HG03575 (cell line): ENCODE data around the gene MAML3.

Experiments used
- ATAC-seq: cut with Tn5 transposase; IDR thresholded peaks from one replicate; pipeline ENCODE4 v1.9.1; 2021; ENCODE audit not compliant: unreplicated experiment, insufficient number of reproducible peaks, low FRiP score; ENCODE audit errors: extremely low read depth

MAML3 gene

DNA sequence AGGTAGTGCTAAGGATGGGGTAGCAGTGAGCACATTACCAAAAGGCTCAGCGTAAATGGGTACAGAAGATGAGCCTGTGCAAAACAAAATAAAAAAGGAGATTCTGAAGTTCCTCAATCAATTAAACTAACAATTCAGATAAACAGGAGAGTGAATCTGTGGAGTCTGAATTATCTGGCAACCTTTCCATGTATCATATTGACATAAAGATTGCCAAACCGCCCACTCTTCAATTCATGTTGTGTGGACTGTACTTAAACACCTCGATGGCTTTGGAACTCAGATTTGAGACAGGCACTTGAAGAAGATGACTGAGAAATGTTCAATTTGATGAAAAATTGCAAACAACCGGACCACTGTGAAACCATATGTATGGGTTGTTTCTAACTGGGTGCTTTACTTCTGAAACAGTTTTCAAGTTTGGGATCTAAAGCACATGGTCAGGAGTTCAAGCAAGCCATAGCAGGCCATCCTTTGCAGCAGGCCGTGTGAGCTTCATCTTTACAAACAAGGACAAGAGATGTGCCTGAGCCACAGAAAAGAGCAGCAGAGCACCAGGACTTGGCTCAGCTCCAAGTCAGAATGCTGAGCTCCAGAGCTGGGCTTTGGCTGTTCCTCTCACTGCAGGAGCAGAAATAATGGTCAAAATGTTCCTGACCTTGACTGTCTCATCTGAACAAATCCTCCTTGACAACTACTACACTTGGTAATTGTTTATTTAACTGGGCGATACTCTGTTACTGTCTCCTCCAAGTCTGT is 380.2 kb downstream of the MAML3 start:
- ATAC-seq: no peak

DNA sequence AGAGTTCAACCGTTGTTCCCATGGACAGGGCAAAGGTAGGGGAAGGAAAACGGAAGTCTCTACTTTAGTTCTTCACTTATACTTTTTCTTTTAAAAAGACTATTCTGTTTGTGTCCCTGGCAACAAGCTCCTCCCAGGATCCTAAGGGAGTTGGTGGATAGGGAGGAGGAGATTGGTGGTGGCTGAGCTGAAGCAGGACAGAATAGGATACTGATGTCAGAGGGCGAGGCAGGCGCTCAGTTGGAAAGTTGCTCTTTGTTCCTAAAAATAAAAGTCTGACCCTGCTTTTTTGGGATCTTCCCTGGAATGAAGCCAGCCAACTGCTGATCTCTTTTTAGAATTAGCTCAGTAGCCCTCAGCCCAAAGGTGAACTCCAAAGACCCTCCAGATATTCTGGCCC is 383.6 kb downstream of the MAML3 start:
- no peak for ATAC-seq

DNA sequence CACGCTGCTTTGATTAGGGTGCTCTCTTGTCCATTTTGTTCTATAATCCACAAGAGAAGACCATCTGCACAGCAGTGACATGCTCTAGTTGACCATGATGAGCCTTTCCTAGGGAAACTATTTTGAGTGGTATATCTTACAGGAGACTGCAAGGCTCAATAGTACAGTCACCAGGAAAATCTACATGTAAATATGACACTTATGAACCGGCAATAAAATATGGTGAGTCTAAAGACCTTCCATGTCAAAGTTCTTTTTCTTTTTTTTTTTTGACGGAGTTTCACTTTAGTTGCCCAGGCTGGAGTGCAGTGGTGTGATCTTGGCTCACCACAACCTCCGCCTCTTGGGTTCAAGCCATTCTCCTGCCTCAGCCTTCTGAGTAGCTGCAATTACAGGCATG is 384.6 kb downstream of the MAML3 start:
- no peak for ATAC-seq

DNA sequence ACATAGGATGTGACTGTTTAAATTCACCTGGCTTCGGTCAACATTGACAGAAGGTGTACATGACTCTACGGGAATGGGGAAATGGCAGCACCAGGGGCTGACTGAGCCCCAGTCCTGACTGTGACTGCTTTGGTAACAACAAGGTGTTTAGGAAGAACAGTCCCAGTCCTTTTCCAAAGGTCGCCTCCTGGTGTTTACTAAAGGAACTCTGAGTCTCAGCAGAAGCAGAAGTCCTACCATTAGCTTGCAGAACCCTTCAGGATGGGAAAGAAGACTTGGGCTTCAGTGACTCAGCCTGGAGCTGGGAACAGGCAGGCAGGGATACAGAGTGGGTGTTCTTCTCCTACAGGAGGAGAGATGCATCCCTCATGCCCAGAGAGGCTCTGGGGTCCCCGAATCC is 385.1 kb downstream of the MAML3 start:
- ATAC-seq: no peak

DNA sequence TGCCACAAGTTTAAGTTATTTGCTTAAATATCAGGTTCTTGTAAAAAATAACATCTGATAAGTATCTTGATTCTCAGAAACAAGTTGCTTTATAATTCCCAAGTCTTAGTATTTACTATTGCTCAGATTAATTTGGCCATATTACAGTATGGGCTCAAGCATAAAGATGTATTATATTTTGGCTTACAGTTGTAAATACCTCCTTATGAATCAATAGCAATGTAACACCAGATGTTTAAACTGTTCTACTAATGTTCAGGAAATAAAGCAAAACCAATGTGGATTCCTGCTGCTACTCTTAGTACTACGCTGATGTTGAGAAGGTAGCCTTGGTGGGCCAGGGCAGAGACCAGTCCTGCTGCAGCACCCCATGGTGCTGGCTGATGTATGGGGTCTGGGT is 385.6 kb downstream of the MAML3 start:
- ATAC-seq: no peak

DNA sequence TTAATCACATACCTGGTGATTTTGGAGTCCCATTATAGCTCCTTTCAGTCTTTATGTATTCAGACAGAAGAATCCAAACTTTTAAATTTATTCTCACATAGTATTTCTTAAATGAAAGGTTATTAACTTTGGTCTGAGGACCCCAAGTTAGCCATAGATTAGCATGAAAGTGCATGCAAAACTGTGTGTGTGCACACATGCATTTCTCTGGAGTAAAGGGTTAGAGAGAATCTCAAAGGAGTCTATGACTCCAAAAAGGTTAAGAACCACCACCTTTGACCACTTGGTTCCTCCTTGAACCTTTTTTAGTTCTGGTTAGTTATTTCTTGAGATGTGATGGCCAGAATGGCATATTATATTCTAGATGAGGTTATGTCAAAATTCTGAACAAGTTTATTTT is 386.4 kb downstream of the MAML3 start:
- ATAC-seq: no peak

DNA sequence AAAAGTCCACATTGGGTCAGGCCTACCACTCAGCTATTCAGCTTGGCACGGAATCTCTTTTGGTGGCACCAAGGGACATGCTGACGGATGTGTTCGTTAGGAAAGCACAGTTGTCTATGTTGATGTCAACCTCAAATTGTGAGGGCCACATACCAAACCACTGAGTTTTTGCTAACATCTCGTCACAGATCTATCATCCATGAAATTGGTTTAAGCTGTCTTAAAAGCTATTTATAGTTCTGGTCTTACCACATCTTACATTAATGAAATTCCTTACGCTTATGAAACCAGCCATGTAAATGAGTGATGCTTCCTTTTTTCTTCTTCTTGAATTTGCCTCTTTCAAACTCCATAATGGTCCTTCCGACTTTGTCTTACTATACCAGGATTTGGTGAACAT is 386.8 kb downstream of the MAML3 start:
- ATAC-seq: no peak

DNA sequence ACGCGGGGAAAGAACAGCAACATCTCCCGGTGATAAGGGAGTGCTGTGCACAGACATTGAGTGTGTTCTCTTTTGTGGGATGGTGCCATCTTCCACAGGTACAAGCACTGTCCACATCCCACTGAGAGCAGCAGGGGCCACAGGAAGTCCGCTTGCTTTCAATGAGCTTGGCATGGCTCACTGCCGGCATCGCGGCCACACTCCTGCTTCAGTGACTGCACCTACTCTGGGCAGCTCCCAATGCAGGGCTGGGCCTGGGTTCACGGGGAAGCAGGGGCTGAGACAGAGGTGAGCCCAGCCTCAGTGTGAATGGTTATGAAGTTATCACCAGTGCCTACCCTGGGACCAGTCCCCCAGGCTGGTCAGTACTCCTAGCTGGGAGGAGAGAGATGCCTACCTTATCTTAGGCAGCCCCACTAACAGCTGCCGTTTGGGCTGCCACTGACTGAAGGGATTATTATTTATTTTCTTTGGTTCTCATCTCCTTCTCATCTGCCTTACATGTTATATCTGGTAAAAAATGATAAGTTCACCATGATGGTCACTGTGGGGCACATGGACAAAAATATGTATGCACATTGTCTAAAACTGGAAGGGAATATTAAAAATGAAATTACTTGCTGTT is 389.2 kb downstream of the MAML3 start:
- ATAC-seq: no peak

DNA sequence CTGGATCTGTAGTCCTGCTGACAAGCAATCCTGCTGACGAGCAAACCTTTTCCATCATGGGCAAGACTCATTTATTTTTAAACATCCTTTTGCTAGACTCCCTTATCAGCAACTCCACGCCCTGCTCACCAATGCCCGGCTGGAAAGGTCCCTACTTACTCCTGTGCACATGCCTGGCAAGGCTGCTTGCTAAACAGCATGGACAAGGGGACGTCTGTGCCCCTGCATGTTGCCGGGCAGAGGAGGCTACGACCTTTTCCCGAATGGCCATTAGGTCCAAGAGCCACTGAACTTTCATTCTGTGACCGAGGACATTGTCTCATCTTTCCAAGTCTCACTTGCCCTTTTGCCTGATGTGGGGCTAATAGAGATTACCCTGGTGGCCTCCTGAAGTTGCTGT is 389.8 kb downstream of the MAML3 start:
- no peak for ATAC-seq

DNA sequence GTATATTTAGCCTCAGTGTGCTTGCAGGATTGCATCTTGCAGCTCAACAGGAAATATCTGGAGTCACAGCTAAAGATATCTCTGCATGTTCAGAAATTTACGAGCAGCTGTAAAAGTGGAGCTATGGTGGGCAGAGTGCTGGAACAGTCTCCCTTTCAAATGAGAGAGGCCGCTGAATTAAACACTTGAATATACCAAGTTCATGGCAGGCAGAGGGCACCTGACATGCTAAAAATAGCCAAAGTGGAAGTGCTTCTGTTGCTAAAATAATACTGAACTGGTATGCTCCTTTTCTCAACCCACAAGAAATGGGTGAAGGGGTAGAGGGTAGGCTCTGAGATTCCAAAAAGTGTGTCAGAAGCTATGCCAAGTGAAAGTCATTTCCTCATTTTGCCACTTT is 390.3 kb downstream of the MAML3 start:
- ATAC-seq: no peak

DNA sequence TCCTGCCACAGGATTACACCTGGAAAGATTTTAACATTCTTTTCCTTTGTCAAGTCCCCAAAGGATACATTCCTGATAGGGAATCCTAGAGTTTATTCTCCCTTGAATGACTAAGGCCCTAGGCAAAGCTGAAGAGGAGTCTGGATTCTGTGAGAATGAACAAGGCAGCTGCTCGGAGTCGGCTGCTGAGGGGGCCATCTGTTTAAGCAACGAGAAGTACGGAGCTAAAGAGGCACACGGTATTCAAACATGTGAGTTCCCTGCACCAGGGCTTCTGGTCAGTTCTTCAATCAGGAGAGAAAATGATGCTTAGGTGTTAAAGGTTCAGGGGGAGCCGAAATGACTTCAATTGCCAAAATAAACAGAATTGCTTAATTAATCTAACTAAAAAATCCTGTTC is 390.8 kb downstream of the MAML3 start:
- no peak for ATAC-seq

DNA sequence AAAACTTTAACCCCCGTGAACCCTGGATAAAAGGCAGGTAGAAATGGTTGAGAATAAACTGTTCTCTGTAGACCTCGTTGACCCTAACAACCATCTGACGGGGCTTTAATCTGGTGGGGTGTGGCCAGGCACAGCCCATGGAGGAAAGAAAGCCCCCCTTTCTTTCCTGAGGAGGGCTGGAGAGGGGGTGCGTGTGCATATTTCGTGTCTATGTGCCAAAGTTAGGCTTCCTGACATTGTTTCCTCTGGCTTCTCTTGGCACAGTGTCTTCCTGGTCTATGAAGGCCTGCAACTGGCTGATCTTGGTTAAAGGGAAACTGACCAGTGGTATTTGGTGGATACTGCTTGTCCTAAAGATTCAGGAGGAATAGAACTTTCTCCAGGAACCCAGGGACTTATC is 391.3 kb downstream of the MAML3 start:
- ATAC-seq: no peak

DNA sequence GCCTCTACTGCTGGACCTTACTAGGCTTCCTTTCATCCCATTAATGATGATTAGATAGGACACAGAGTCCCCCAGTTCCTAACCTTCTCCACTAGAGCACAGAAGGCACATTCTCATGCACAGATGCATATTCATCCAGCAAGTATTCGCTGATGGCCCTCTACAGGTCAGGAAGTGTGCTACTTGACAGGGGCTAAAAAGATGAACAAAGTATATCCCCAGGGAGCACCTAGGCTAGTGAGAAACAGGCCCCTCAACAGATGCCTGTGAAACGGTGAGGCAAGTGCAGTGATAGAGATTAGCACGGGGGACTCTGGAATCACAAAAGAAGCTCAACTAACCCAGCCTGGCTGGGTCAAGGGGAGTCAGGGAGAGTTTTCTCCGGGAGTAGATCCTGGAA is 392.5 kb downstream of the MAML3 start:
- no peak for ATAC-seq

DNA sequence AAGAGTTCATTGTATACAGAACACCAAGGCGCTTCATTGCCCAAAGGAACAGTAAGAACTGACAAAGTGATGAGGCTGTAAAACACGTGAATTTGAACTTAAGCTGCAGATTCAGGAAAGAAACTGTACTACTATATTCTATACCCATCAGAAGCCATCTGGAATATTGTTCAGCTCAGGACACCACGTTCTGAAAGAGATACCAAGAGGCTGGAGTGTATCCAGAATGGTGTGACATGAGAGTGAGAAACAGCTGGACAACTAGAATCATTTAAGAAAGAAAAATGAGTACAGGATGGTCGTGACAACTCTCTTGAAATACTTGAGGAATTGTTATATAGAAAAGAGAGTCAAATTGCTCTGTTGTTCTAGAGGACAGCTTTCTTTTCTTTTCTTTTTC is 393.4 kb downstream of the MAML3 start:
- no peak for ATAC-seq

DNA sequence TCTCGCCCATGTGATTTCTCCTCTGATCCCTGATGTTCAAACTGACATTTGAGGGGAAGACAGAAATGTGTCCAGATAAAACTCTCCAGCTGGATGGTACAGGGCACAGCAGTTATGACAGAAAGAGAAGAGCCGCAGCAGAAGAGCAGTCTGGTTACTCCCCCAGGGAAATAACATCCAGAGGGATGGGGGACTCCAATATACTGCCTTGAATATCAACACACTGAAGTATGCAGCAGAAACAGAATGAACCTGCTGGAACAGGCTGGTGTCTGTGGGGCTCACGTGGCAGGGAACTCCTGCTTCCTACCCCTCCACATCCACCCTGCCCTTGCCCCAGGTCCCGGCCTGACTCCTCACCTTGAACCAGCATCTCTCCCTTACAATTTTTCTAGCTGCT is 394.9 kb downstream of the MAML3 start:
- ATAC-seq: no peak

DNA sequence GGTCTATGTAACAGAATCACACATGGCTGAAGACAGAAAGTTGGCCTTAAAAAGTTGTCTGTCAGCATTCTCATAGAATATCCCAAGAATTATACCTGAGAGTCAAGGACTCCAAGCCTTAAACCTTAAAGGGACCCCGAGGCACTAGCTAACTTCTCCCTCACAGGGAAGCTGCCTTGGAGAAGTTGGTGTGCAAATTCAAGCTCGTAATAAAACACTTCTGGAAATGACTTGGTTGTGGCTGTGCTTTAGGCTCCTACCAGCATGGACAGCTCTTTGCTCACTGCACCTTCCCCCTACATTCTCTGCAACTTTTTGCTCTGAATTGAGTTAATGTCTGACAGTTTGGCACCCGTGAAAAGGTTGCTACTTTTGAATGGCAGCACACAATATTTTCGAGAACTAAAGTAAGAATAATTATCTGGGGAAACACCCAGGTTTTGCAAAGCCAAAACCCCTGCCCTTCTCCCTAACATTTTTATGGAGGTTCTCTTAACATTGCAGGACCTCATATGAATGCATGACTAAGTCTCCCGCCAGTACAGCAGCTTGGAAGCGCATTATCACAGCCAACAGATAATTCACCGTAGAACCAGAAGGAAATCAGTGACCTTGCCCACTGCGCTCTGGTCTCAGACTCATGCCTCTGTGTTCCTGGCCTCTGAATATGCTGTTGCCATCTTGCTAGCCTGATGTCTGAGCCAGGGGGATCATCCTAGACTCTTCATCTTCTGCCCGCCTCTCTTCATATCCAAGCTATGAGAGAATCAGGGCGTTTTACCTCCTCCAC is 397.4 kb downstream of the MAML3 start:
- ATAC-seq: no peak

DNA sequence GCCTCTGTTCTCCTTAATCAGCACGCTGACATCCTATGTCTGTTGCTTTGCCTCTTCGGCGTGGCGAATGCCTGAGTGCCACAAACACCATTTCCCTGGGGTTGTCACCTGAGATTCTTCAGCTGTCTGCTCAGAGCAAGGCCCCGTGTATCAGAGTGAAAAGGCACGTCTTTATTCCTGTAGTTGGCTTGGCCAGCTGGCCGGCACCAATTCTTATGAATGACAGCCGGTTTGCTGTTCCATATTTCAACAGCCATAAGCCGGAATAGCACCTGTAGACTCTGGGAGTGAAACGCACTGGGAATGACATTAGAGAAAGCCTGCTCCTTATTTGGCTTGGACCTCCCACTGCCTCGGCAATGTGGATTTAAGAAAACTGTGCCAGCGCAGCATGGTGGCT is 399.0 kb downstream of the MAML3 start:
- ATAC-seq: no peak

DNA sequence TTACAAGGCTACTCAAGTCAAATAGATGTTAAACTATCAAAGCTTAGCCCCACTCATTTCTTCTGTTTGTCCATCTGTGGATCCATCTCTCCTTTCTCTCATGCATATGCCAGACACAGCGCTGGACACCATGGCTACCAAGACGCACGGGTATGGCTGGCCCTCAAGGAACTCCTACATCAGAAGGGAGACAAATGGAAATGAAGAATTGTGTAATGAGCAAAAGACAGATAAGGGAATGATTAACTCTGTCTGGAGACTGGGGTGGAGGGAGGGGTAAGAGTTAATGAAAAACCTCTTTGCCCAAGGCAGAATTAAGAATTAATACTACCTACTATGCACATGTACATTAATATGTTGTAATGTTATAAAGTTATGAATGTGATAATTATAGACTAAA is 400.3 kb downstream of the MAML3 start:
- ATAC-seq: no peak

DNA sequence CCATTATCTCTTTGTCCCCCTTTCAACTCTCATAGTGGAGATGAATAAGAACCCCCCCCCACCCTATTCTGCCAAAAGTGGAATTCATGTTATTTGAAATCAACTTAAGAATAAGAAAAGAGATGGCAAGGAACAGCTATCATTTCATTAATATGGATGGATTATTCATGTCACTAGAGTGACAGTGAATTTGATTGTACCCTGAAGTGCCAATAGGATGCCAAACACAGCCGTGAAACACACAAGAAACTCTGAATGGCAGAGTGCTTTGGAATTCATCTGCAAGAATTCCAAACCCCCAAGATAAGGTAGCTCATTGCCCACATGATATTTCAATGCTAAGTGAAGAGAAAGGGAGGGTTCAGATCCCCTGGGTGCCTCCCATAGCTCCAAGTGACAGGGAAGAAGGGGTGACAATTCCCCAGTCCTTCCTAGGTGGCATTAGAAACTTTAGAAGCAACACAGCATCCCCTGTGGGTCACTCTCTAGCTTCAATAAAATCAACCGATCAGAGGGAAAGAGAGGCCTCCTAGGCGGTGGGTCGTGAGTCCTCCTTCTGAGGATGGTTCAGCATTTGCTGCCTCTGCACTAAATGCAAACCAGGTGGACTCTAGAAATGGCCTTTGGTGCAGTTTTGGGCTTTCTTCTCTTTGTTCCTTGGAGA is 404.0 kb downstream of the MAML3 start:
- no peak for ATAC-seq

DNA sequence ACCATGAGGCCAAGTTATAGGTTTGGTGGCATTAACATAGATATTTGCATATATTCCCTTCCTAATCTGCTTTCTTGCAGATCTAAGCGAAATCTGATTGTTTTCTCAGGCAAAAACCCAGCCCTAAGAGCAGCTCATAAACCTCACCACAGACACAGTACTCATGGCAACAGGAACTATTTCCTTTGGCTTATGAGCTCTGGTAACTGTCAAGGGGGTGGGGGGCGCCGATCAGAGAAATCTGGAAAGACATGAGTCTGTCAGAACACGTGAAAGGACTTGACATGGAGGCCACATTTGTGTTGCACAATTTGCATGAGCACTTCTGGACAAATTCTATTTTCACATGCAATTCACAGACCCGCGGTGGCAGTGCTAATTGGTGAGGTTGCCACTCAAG is 404.6 kb downstream of the MAML3 start:
- ATAC-seq: no peak
